Measurements from ENCODE around the gene ST8SIA2.

Gene ST8SIA2

DNA sequence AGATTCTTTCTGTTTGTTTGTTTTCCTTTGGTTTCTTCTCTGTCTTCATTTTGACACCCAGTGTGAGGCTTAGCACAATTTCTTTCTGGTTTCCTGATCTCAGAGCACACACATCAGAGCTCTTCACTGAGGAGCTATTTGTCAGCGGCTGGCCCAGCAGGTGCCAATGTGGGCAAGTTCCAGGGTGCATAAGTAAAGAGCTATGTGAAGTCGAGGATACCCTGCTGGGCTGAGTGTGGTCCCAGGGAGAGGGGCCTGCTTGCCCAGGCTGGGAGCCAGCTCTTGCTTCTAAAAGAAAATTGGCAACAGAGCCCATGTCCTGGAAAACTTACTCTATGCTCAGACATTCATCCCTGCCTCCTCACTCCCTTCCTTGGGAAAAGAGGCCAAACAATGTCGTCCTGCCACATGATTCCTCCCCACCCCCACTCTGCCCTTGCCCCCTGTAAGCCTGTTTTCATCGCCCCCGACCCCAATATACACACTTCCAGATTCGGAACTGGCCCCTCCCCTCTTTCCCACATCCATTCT lies 101.2 kb downstream of the ST8SIA2 start:
- no peak for DNase-seq (ENCODE audit: low read depth in 2 of 2)

DNA sequence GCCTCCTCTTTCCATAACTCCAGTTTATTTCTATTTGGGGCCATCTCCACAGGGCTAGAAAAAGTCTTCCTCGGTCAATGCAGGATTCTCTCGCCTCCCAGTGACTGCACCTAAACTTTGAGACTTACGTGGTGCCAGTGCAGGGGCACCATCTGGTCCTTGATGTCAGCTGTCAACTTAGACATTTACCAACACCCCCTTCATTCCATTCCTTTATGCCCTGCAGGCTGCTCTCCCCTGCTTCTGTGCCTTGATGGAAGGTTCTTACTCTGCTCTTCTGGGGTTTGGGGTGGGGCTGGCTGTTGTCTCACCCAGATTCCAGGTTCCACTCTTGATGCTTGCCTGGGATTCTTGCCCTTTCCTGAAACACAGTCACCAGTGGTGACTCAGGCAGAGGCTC lies 101.8 kb downstream of the ST8SIA2 start:
- DNase-seq (ENCODE audit: low read depth in 2 of 2) = no peak

DNA sequence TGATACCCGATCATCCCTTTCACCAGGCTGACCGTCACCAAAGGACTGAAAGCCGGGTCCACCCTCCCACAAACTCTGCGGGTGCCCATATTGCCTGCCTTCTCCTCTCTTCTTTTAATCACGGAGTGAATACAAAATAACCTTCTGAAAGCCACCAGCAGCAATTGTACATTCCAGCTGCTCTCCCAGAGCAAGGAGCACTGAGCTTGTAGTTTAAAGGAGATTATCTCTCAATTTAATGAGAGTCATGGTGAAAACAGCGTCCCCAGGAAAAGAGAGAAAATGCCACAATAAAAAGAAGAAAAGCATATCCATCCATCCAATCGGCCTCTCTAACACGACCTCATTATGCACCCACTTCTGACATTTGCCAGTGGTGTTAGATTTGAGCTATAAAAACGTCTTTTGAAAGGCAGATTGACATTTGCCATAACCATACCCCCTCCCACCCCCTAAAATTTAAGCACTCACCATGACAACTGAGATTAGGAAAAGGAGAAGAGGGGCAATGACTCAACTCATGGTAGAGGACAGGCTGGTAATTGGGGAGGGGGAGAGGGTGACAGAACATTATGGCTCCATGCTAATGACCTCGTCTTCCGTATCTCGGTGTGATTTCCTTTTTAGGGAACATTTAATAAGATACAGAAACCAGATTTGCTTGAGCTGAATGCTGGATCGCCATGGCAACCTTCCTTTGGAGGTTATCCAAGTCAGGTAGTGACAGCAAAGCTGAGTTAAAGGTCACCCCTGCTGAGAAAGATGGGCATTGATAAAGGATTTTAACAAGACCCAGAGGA lies 106.2 kb downstream of the ST8SIA2 start:
- no peak for DNase-seq (ENCODE audit: low read depth in 2 of 2)

DNA sequence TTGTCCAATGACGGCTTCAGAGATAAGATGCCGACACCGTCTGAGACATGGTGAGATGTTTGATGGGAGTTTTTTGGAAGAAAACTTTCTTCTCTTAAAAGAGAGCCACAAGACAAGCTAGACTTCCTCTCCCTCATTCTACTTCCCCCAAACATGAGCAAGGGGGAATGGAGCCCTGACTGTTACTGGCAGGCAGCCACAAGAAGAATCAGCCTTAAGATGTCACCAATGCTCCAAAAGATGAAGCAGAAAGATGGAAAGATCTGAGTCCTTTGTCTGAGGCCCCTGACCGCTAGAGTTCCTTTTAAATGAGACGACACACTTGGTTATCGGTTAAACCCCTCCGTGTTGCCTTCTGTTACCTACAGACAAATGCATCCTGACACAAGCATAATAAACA lies 108.7 kb downstream of the ST8SIA2 start:
- DNase-seq (ENCODE audit: low read depth in 2 of 2) = no peak

DNA sequence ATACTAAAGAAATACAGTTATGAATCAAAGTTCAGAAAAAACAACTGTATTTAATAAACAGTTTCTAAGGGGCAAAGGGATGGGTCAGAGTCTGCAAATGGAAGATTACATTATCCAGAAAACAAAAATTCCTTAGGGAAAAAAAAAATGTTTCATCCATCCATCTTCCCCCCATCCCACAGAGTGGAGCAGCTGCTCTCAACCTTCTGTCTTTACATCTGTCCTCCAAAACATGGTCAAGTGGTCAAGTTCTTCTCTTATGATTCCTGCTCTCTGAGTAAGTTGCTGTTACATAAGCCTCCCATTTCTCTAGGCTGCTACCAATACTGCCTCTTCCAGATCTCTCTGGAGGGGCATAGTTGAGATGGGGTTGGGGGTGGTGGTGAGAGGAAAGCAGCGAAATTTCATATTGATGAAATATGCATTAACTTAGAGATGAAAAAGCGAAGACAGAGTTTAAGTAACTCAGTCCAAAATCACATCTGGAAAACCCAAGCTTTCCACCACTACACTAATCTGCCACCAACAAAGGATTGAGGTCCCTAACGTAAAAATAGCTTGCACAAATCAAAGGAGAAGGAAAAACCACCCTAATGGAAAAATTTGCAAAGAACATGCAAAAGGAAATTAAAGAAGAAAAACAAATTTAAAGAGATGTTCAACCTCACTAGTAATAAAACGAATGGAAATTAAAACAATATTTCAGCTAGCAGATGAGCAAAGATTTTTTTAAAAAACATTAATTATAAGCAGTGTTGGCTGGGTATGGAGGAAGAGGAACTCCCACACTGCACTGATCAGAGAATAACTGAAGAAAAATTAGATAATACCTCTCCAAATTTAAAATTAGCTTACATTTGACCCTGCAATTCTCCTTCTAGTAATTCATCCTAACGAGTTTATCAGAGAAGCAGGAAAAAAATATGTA lies 109.5 kb downstream of the ST8SIA2 start:
- no peak for DNase-seq (ENCODE audit: low read depth in 2 of 2)

DNA sequence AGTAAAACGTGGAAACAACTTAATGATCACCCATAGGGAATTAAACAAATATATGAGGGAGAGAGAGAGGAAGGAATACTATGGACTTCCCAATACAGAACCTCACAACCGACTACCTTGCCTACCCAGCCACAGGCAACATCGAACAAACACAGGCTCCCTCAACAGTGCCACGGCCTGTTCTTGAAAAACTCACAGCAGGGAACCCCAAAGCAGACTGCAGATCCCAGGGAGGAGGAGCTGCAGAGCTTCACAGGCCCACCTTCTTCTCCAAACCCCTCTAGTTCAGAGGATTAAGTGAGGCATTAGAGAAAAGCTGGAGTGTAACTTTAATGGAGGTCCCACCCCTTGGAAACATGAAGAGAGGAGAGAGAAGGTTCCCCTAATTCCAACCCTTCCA lies 110.2 kb downstream of the ST8SIA2 start:
- DNase-seq (ENCODE audit: low read depth in 2 of 2) = no peak

DNA sequence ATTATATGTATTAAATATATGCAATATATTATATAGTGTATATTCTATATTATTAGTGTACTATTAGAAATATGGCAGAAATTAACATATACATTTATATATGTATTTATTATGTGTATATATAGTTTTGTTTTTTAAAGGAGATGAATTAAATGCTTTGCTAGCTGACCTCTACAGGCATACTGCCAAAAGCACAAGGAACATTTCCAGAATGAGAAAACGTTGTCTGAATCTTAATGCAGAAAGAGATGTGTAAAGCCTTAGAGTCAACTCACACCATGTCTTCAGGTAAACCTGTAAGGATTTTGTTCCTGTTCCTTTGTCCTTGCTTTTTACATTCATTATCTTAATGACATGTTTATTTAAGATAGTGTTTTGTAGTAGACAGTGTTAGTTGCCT lies 111.9 kb downstream of the ST8SIA2 start:
- DNase-seq (ENCODE audit: low read depth in 2 of 2) = no peak

DNA sequence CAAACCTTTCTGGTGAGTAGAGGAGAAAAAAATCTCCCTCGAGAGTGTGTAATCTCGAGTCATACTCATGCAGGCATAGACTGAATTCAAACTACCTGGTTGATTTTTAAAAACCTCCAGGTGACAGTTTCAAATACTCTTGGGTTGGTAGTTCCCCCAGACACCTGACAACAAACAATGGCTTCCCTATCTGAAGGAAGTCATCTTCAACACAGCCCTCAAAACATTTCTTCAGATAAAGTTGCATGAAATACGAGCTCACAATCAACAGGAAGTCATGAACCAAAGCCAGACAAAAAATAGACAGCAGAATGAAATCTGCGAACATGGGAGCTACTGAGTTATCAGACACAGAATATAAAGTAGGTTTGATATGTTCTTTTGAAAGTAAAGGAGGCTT lies 112.8 kb downstream of the ST8SIA2 start:
- no peak for DNase-seq (ENCODE audit: low read depth in 2 of 2)

DNA sequence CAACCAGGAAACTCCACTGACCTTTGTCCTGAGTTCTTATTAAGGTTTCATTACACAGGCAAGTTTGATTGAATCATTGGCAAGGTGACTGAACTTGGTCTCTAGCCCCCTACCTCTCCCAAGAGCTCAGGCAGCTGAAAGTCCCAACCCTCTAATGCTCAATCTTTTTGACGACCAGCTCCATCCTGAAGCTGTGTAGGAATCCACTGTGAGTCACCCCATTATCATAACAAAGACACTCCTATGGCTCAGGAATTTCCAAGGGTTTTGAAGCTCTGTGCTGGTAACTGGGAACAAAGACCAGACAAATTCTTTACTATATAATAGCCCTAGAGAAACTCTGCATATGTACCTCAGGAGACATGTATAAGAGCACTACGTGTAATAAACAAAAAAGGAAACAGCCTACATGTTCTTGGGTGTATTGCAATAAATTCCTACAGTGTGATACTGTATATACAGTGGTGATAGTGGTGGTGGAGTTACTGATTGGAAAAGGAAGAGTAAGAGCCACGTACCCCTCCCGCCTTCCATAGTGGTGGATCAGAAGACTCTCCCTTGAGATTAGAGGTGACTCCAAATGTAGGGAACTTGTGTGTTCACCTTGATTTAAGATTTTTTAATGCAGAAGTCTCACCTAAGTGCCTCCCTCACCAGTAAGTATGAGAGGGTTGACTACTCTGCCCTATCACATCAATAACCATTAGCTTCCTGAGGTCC lies 116.6 kb downstream of the ST8SIA2 start:
- no peak for DNase-seq (ENCODE audit: low read depth in 2 of 2)
